D341Med (cell line): ENCODE data around the gene IPO9.
A peak's percentile ranks its signal among the peaks of the same experiment; 100 is the strongest.
"Not testable (repeated sequence)": the region's sequence is repeated elsewhere in the genome, so short reads cannot be mapped to it uniquely, and the experiment has no call there.

Experiments used
- DNase-seq: peaks from one replicate; pipeline ENCODE4 v3.0.0; 2012; ENCODE audit warnings: low spot score

The IPO9 gene

DNA sequence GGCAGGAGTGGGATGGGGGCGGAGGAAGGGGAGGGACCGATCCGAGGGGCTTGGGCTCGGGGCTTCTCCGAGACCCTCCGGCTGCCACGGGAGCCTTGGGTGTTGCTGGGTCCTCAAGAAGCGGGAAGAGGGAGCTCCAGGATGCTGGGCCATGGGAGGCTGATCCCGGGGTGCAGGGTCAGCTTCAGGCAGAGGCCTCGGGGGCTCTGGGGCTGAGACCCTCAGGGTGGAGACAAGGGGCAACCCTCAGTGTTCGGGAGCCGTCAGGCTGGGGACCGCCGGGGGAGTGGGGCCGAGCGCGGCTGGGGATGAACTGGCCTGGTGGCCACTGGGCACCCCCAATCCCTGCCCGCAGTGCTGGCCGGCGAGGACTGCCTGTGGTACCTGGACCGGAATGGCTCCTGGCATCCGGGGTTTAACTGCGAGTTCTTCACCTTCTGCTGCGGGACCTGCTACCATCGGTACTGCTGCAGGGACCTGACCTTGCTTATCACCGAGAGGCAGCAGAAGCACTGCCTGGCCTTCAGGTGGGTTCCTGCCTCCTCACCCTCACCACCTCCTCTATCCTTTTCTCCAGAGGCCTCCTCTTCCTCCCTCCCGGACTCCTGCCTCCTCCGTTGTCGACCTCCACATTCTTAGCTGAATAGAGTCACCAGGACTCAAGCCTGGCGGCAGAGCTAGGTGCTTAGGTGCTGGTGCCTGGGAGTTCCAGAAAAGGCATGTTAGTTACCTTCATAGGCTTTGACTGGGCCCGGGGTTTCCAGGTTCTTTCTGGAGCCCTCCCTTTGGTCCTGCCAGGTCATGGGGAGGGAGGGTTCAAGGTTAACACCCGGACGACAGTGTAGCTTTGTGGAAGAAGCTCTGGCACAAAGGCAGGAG is 60.4 kb downstream of the IPO9 start:
- no peak for DNase-seq

- DNase-seq: no peak
Observed at GRCh38 chr1:201890223-201890622, 61.3 kb downstream of the IPO9 start.

- DNase-seq: no peak
Observed at GRCh38 chr1:201890806-201891450, 62.0 kb downstream of the IPO9 start.

GRCh38 chr1:201891451-201892045 is 62.6 kb downstream of the IPO9 start:
- no peak for DNase-seq

DNA sequence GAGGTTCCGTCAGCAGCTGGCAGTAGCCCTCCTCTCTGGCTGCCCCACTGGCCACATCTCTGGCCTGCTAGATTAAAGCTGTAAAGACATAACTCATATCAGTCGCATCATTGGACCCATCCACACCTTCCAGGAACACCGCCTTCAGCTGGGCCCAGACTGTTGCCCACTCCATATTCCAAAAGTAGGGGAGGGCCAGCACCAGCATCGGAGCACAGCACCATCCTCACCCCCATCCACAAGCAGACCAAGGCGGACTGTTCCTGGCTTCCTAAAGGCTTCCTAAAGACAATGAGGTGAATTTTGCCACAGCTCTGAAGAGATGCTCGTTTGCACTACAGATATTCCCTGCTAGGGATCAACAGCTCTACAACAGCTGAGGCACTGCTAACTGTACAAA is 63.3 kb downstream of the IPO9 start:
- DNase-seq: no peak

DNA sequence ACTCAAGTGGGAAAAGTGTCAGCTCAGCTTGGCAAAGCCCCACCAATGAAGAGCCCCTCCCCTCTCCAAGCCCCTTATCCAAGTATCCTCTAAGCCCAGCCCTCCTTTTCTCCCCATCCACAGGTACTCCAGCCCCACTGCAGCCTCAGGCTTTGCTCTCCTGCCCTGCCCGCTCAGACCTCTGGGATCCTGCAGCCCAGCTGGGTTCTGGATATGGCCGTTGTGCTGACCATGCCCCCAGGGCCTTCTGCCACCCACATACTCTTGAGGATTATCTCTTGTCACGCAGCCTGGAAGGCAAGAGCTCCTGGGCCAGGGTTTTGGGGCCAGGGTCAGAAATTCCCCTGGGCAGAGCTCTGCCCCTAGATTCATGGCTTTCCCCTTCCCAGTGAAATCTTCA is 64.5 kb downstream of the IPO9 start:
- no peak for DNase-seq

DNA sequence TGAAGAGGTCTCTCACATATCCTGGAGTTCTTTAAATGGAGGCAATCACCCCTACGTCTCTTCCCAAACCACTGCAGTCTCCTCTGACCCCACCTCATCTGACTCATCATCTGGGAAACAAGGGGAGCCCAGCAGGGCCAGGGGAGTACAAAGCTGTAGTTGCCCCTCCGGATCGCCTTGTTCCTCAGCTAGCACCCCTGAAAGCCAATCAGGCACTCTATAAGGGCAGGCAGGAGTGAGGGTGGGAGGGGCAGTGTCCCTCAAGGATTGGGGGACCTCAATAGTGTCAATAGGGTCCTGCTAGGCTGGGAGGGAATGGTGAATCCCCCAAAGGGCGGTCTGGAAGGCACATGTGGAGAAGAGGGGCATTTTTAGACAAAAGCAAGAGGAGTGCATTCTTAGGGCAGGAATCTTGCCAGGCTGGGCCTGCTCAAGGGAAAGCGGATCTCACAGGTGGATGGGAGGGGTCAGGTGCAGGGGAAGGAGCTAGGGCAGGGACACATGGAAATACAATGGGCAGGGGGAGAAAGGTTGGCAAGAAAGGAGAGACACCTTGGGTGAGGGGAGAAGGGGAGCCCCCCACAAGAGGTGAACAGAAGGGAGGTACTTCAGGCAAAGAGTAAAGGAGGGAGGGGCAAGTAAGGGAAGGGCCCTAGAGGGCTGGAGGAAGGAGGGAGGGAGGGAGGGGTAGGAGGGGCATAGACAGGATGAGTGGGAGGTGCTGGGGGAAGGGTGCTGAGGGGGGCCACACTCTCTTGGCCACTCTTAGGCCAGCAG is 65.6 kb downstream of the IPO9 start:
- DNase-seq: no peak

GRCh38 chr1:201895120-201895665 is 66.2 kb downstream of the IPO9 start:
- DNase-seq: no peak

DNA sequence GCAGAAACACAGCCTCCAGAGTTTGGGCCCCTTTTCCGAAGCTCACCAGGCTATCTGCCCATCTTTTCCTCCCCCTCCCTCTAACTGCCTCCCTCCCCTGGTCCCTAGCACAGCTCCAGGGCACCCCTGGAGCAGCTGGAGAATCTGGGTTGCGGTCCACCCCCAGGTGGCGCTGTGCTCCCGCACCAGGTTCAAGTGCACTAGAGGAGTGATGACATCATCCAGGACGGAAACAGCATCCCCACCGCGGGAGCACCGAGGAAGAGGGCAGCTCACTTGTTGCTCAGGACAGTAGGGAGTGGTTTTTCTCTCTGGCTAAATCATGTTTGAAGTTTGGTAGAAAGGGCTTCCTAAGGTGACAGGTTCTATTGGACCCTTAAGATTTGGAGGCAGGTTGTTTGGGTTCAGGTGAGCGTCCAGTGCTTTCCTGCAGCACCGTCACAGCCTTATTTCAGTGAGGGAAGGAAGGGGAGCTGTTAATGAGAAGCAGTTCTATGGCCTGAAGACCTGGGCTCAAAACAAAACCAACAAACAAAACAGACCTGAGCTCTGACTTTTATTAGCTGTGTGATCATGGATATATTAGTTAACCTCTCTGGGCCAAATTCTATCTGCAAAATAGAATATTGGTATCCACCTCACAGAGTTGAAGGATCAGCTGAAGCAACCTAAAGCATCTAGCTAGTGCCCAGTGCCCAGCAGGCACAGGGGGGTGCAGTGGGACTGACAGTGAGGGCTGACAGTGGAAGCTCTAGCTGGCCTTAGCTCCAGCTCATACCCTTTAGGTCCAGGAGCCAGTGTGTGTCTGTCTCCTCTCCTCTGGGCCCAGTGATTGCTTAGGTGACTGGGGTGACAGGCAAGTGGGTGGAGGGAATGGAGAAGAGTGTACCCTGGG is 67.2 kb downstream of the IPO9 start:
- peak; percentile 95 for DNase-seq

DNA sequence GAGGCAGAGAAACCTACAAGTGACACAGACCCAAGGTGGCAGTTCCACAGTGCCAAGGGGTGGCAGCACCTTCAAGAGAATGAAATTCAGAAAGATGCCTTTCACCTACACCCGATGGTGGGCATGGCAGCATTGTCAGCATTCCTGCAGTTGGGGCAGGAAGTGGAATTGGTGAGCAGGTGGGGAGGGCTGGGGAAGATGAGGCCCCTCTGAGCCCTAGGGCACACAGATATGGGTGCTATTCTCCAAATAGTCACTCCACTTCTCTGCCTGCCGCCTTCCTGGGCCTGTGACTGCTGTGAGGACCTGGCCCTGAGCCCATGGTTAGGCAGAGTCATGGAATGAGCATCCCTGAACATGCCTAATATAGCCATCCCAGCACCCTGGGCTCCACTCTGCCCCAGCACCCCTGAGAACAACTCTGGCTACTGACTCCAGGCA is 68.0 kb downstream of the IPO9 start:
- DNase-seq: peak; percentile 73

DNA sequence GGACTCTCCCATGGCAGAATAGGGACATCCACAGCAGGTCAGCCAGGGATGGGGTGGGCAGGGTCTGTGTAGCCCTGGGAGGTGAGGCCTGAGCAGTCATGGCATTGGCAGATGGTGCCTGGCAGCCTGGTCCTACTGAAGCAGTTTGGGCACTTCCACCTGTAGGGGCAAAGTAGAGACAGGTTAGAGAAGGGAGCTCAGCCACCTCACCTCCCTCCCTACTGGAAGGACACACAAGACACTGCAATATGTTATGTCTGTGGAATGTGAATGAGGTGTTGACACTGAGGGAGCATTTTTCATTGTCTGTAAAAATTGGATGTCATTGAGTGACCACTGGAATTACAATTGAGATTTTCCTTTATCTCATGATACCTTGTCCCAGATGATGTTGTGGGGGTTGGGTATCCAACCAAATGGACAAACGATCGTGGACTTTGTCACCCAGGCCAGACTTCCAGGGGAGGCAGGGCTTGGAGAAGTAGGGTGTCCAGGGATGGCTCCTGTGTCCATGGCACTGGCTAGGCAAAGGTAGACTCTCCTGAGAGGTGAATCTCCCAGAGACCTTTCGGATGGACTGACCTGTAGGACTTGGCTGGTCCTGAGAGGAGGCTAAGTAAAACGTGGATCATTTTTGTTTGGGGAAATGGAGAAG is 69.4 kb downstream of the IPO9 start:
- no peak for DNase-seq

DNA sequence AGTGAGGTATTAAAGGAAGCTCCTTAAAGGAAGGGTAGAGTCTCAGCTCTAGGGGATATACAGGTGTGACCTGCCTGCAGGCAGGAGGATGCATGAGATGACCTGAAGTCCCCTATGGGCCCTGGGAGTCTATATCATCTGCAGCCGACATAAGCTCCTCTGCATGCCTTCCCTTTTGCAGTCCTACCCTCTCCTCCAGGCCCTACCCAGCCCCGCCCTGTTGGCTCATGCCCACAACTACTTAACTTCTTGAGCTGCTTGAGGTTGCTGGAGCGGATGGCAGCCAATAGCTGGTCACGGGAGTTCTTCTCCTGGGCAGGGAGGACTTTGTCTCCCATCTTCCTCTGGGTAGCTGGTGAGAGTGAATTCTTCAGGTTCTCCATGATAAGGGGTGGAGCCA is 70.0 kb downstream of the IPO9 start:
- DNase-seq: no peak

GRCh38 chr1:201899683-201900429 is 70.9 kb downstream of the IPO9 start:
- no peak for DNase-seq

DNA sequence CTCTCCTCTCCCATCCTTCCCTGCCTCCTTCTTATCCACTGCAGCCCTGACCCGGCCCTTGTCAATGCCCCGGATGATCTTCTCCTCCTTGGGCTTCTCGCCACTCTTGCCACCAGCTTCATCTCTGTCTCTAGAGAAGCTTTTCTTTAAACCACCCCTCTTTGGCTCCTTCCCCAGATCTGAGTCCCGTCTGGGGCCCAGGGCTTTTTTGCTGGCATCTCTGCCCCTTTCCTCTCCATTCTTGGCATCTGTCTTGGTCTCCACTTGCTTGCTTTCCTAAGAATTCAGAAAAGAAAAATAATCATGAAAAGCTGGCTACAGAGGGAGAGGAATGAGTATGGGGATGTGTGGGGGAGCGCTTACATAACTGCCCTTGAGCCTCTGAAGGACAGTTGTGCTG is 71.5 kb downstream of the IPO9 start:
- no peak for DNase-seq

GRCh38 chr1:201901036-201901435 is 72.1 kb downstream of the IPO9 start:
- not testable (repeated sequence) for DNase-seq

DNA sequence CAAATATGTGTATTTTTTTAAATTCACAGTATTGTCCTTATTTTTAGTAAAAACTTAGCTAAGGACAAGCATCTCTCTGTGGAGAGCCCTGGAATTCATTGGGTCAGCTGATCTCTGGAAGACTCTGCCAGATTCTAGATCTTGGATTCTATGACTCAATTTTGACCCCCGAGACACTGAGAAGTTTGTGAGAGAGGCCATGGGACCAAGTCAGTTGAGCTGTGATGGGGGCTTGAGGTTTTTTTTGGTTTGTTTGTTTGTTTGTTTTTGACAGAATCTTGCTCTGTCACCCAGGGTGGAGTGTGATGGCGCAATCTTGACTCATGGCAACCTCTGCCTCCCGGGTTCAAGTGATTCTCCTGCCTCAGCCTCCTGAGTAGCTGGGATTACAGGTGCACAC is 73.2 kb downstream of the IPO9 start:
- DNase-seq: no peak

GRCh38 chr1:201903135-201903534 is 74.2 kb downstream of the IPO9 start:
- no peak for DNase-seq

DNA sequence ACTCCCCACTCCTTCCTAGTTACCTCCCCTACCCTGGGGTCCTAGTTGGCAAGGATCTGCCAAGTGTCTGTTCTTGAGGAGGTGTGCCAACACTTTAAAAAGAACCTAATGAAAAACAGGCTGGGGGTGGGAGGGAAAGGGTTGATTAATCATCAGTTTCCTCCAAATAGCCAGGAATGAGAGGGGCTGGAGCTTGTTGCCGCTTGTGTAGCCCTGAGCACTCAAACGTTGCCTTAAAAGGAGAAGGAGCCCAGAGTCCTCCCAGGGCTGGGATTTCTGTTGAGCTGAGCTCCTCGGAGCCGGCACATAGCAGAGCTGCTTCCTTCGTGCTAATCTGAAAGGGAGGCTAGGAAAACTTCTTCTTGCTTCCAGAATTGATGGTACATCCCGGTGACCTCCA is 75.6 kb downstream of the IPO9 start:
- DNase-seq: no peak

GRCh38 chr1:201905234-201905890 is 76.4 kb downstream of the IPO9 start:
- no peak for DNase-seq
